ENCODE data around the gene SUPT3H. TPM values are rescaled to one million over a fixed set of nuclear protein-coding genes. Genes with fewer than 3 reads are reported as not detected.

The SUPT3H gene
- total RNA-seq: 1 to 10 TPM; 1.9 to 3.3 (median 2.5) TPM
- 1 to 10 TPM; 1.7 to 4.3 (median 3.1) TPM for polyA plus RNA-seq
- long read RNA-seq, donor 1, partial matches to known transcripts: 1 of 2 reads
- long read RNA-seq, donor 1, other reads (novel, unspliced or antisense): 1 of 2 reads
- long read RNA-seq, donor 2, partial matches to known transcripts: 1 of 2 reads
- long read RNA-seq, donor 2, other reads (novel, unspliced or antisense): 1 of 2 reads

DNA sequence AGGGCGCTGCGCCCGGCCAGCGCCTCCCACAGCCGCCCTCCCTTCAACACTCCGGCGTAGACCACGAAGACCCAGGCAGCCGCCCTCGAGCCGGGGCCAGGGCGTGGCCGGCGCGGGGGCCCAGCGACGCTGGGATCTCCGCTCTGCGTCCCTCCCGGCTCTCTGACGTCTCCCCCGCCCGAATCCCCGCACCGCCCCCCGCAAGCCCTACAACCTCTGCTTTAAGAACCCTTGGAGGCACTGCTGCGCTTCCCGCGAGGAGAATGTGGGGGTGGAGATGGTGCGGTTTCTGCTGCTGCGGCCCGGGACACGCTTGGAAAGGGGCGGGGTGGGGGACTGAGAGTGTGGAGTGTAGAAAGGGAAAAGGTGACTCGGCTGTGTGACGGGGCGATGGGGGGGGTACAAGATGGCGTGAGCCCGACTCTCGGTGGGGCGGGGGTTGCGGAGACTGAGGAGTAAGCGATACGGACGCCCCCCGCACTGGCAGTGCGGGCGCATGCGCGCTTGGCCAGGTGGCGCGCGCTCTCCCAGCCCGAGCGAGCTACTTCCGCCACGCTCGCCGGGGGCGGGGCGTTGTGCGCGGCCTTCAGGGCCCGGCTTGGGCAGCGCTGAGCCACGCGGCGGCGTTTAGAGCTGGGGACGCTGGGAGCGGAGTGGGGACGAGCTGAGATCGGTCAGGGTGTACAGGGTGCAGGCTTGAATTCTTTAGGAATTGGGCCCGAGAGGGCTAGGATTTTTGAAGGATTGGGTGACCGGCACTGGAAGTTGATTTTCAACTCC lies at the start of gene SUPT3H:
Gene SUPT3H (minus strand): TSS at position 381 of the 780 bp plus-strand sequence.
- 0 to 1% (median 1%) methylated on average over 67 to 75 of the region's 75 CpGs for WGBS, 3 donors

DNA sequence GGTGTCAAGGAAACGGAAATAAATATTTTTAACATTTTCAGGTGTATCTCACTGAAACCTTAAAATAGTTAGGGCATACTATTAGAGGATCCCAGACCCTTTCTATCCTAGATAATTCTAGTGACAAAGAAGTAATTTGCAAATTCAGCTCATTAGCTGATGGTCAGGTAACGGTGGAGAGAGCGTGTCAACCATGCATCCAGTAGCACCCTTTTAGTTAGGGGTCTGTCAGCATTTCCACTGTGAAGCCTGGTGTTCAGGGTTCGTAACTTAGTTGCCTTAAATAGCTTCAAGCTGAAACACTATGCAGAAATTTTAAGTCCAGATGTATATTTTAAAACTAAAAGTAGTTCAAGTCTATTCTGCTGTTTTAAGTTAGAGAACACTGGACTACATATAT lies 48.5 kb upstream of the SUPT3H start:
- WGBS, 3 donors: 77 to 83% (median 79%) methylated on average over 4 of the region's 4 CpGs
- TF ChIP-seq, protein P1, sequence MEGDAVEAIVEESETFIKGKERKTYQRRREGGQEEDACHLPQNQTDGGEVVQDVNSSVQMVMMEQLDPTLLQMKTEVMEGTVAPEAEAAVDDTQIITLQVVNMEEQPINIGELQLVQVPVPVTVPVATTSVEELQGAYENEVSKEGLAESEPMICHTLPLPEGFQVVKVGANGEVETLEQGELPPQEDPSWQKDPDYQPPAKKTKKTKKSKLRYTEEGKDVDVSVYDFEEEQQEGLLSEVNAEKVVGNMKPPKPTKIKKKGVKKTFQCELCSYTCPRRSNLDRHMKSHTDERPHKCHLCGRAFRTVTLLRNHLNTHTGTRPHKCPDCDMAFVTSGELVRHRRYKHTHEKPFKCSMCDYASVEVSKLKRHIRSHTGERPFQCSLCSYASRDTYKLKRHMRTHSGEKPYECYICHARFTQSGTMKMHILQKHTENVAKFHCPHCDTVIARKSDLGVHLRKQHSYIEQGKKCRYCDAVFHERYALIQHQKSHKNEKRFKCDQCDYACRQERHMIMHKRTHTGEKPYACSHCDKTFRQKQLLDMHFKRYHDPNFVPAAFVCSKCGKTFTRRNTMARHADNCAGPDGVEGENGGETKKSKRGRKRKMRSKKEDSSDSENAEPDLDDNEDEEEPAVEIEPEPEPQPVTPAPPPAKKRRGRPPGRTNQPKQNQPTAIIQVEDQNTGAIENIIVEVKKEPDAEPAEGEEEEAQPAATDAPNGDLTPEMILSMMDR (IDR thresholded peaks at IDR 0.05): no peak
- no peaks in the 10 kb centered on the region for H3K9me3 ChIP-seq
- peaks cover 0 to 30% (median 11%) of the 10 kb centered on the region in 3 donors for H3K27me3 ChIP-seq (ENCODE audit: insufficient read depth in 3 of 3, low read length in 2 of 3)
- H3K36me3 ChIP-seq (ENCODE audit: insufficient read depth in 1 of 2, low read depth in 1 of 2): no peaks in the 10 kb centered on the region
- intact Hi-C loops (cut with DNase I): loop anchor here (10.0 kb wide), 3 partner anchors 89 to 771 kb away; no protein-coding TSS in a partner anchor
- DNase-seq (no peak), ATAC-seq (no peak)
- H3K4me3 ChIP-seq: no peak overlapping the region
- H3K4me1 ChIP-seq: peaks cover 18% of the 10 kb centered on the region
- H3K27ac ChIP-seq: no peak overlapping the region

More for the DNA sequence above, at the start of gene SUPT3H:
- Histone ChIP-seq H3K27ac (peak within 1 kb of the TSS; percentile 96), H3K4me1 (peaks cover 9% of the 10 kb centered on the region), H3K27me3 (ENCODE audit: insufficient read depth in 3 of 3, low read length in 2 of 3) (no peaks in the 10 kb centered on the region), H3K9me3 (no peaks in the 10 kb centered on the region), H3K4me3 (peak within 1 kb of the TSS; percentile 84), H3K36me3 (ENCODE audit: insufficient read depth in 1 of 2, low read depth in 1 of 2) (no peaks in the 10 kb centered on the region)
- TF ChIP-seq, protein P1 (IDR thresholded peaks at IDR 0.05): peak; percentile 27
- intact Hi-C loops (cut with DNase I): loop anchor here in 1 of 2 donors (5.0 kb wide), 1 partner anchor 335 kb away; no protein-coding TSS in a partner anchor
- ATAC-seq (peak; percentile 97), DNase-seq (peak; percentile 93 to 95)

GRCh38 chr6:45424451-45424861 lies 46.7 kb upstream of the SUPT3H start:
- ATAC-seq (no peak), DNase-seq (no peak)
- peak overlapping the region; percentile 73 for H3K4me3 ChIP-seq
- peaks cover 0 to 48% (median 16%) of the 10 kb centered on the region in 3 donors for H3K27me3 ChIP-seq (ENCODE audit: insufficient read depth in 3 of 3, low read length in 2 of 3)
- intact Hi-C loops (cut with DNase I): loop anchor here (5.0 to 10.0 kb wide), 4 partner anchors 42 to 770 kb away; no protein-coding TSS in a partner anchor
- WGBS, 3 donors: 41 to 73% (median 69%) methylated on average over 6 of the region's 6 CpGs
- no peaks in the 10 kb centered on the region for H3K9me3 ChIP-seq
- TF ChIP-seq, protein P1 (IDR thresholded peaks at IDR 0.05): no peak
- H3K27ac ChIP-seq: no peak overlapping the region
- no peaks in the 10 kb centered on the region for H3K36me3 ChIP-seq (ENCODE audit: insufficient read depth in 1 of 2, low read depth in 1 of 2)
- peaks cover 25% of the 10 kb centered on the region for H3K4me1 ChIP-seq

GRCh38 chr6:45423824-45424450 lies 46.2 kb upstream of the SUPT3H start:
- peak overlapping the region; percentile 53 for H3K27ac ChIP-seq
- H3K27me3 ChIP-seq (ENCODE audit: insufficient read depth in 3 of 3, low read length in 2 of 3): peaks cover 0 to 53% (median 17%) of the 10 kb centered on the region in 3 donors
- peaks cover 25% of the 10 kb centered on the region for H3K4me1 ChIP-seq
- no peaks in the 10 kb centered on the region for H3K9me3 ChIP-seq
- intact Hi-C loops (cut with DNase I): loop anchor here (5.0 to 10.0 kb wide), 4 partner anchors 42 to 769 kb away; no protein-coding TSS in a partner anchor
- TF ChIP-seq, protein P1 (IDR thresholded peaks at IDR 0.05): no peak
- peak overlapping the region; percentile 73 for H3K4me3 ChIP-seq
- 15 to 24% (median 18%) methylated on average over 38 of the region's 38 CpGs for WGBS, 3 donors
- peak; percentile 25 to 59 for DNase-seq
- H3K36me3 ChIP-seq (ENCODE audit: insufficient read depth in 1 of 2, low read depth in 1 of 2): no peaks in the 10 kb centered on the region
- ATAC-seq: peak; percentile 6 to 22 (median 18)

All from psoas muscle (tissue), 8 donors.